ENCODE results near the gene ZNF407.

ZNF407 gene

DNA sequence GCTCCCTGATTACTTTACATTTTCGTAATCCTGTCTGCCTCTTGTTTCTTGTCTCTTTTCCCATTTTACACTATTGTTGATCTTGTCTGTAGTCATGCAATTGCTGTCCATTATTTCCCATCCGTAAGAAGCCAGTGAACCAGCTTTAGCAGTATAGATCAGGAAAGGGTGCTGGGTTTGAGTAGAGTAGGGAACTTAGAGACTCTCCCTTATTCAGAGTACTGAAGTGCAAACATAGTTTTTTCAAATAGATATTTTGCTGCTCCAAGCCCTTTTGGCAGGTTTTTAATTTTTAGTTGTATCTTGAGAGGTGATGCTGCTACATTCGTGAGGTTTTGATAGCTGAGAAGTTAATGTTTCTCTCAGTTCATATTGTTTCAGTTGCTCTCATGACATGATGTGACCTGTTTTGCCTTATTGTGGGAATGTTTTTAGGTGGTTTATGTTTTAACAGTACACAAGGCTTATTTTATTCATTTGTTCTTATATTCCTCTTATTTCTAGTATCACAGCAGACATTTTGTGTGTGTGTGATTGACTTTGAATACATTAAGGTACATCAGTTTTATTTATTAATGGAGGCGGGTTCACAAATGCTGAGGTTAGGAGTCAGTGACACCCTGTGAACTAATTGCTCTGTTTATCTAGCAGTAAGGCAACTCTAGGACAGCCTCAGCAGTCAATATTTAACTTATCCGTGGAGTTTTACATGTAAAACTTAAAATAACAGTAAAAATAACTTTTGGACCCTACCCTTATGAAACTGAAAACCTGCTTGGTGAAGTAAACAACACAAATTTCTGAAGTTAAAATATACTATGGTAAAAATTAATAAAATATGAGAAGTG lies 118.4 kb downstream of the ZNF407 start:
- in situ Hi-C loops (cut with HindIII; ENCODE audit: low sequenced_read_pairs): no loop called here

- in situ Hi-C loops (cut with HindIII; ENCODE audit: low sequenced_read_pairs): no loop called here
Measured at GRCh38 chr18:74718312-74718711, 120.6 kb downstream of the ZNF407 start.

GRCh38 chr18:74722237-74722636 lies 124.6 kb downstream of the ZNF407 start:
- in situ Hi-C loops (cut with HindIII; ENCODE audit: low sequenced_read_pairs): loop anchor here (5.0 kb wide), 1 partner anchor 75 kb away; no protein-coding TSS in a partner anchor

- in situ Hi-C loops (cut with HindIII; ENCODE audit: low sequenced_read_pairs): loop anchor here (5.0 kb wide), 1 partner anchor 73 kb away; no protein-coding TSS in a partner anchor
Measured at GRCh38 chr18:74724186-74724585, 126.5 kb downstream of the ZNF407 start.

DNA sequence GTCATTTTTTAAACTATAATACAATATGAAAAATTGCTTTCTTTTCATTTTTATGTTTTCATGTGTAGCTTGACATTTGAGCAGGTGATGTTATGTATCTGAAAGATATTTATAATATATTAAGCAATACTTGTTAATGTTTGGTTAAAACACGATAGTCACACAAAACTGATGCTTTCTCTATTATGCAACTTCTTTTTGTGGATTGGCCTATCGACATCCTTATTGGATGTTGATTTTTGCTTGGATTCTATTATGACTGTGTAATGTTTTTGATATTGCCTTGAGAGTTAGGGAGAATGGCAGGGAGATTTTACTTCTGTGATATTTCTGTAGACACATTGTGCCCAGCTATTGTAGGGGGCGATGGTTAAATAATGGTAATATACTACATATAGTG lies 128.0 kb downstream of the ZNF407 start:
- in situ Hi-C loops (cut with HindIII; ENCODE audit: low sequenced_read_pairs): no loop called here

GRCh38 chr18:74728586-74728985 lies 130.9 kb downstream of the ZNF407 start:
- in situ Hi-C loops (cut with HindIII; ENCODE audit: low sequenced_read_pairs): no loop called here

DNA sequence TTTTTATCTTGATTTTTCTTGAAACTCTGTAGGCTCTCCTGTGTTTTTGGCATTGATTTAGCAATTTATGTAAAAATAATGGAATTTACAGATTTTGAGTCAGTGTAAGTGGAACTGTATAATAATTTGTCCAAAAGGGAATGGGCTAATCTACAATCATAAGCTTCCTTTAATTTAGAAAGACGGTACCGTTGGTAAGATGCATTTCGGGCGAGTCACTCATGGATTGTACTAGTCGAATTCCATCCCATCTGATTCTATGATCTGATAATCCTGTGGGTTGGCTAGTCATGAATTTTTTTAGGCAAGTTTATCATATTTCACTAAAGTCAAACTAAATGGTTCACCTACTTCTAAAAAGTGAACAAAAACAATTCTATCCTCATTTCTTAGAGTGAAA lies 133.4 kb downstream of the ZNF407 start:
- in situ Hi-C loops (cut with HindIII; ENCODE audit: low sequenced_read_pairs): no loop called here

GRCh38 chr18:74732380-74732779 lies 134.7 kb downstream of the ZNF407 start:
- in situ Hi-C loops (cut with HindIII; ENCODE audit: low sequenced_read_pairs): no loop called here

DNA sequence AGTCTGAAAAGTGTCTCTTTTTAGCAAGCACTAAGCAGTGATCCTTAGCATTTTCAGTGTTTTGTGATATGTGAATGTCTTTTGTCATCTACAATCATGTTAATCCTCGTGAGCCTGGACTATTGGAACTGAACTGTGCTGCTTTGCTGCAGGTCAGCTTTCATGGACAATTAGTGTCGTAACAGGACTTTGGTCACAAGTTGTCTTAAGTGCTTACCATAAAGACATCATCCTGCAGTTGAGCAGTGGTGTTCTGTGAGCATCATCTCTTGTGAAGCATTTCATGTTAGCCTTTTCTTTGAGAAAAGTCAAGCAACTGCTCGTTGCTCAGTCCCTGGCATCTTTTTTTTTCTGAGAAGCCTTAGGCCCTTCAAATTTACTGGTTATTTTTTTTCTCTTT lies 135.9 kb downstream of the ZNF407 start:
- in situ Hi-C loops (cut with HindIII; ENCODE audit: low sequenced_read_pairs): no loop called here

DNA sequence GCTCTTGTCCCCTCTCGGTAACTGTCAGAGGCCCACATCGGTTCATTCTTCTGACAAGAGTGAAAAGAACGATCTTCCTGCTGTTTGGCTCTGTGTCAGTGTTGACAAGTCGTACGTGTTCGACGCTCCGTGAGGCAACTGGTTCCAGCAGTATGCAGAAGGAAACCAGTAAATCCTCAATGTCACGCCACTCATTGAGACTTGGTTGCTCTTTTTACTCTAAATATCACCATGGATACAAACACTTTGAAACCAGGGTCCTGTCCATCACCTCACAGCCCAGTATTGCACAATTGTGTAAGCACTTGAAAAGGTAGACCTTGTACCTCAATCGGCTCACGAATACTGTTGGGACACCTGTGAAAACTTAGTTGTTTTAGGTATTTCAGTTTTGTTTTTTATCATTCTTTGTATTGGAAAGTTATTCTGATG lies 136.4 kb downstream of the ZNF407 start:
- in situ Hi-C loops (cut with HindIII; ENCODE audit: low sequenced_read_pairs): no loop called here

- in situ Hi-C loops (cut with HindIII; ENCODE audit: low sequenced_read_pairs): no loop called here
Measured at GRCh38 chr18:74739926-74740325, 142.3 kb downstream of the ZNF407 start.

DNA sequence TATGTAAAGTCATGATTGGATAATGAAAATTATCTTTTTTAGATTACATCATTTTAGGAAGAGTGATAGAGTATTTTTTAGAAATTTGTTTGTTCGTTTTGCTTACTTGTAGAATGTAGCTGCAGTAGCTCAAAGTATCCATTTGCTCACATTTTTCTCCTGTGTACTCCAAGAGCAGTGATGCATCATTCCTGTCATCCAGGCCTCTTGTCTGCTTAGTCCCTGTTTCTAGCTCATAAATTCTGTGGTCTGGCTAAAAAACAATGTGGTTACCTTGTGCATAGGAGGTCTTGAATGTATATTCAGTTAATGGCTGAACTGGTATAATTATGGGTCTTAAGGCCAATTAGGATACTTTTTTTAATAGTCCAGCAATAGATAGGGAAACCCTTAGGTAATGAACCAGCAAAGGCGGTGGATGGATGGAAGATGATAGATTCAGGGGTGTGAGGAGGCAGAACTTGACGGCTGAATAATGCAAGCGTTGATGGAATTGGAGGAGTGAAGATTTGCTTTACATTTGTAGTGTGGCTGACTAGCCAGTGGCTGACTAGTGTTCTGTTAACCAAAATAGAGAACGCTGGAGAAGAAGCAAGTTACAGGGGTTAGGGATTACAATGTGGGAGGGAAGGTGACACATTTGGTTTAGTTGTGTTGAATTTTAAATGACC lies 145.0 kb downstream of the ZNF407 start:
- in situ Hi-C loops (cut with HindIII; ENCODE audit: low sequenced_read_pairs): no loop called here

GRCh38 chr18:74745633-74746403 lies 148.1 kb downstream of the ZNF407 start:
- in situ Hi-C loops (cut with HindIII; ENCODE audit: low sequenced_read_pairs): no loop called here

DNA sequence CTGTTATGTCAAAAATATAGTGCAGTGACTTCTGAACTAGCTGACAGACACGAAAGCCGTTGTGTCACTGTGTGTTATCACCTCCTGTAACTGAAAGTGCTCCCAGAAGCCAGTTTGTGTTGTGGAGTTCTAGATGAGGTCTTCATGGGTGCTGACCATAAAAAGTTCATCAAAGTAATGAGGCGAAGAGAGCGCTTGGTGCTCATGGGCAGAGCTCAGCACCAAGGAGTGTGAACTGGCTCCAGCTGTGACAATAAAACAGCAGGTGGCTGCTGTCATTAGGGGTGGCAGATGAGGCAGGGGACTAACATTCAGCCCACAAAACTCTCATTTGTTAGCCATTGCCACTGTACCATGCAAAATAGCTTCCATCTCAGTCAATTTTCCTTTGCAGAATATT lies 151.1 kb downstream of the ZNF407 start:
- in situ Hi-C loops (cut with HindIII; ENCODE audit: low sequenced_read_pairs): no loop called here

DNA sequence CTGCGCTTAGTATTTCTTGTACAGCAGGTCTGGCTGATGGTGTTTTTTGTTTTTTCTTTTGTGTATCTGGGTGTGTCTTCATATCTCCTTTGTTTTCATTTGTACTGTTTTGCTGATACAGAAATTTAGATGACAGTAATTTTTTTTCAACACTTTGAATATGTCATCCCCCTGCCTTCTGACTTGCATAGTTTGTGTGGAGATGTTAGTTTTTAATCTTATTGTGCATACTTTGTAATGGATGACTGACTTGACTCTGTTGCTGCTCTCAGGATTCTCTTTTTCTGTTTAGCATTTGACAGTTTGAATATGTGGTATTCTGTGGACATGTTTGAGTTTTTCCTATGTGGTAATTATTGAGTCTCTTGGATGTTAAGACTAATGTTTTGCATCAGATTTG lies 161.3 kb downstream of the ZNF407 start:
- in situ Hi-C loops (cut with HindIII; ENCODE audit: low sequenced_read_pairs): no loop called here

- in situ Hi-C loops (cut with HindIII; ENCODE audit: low sequenced_read_pairs): no loop called here
Measured at GRCh38 chr18:74760026-74760425, 162.4 kb downstream of the ZNF407 start.

DNA sequence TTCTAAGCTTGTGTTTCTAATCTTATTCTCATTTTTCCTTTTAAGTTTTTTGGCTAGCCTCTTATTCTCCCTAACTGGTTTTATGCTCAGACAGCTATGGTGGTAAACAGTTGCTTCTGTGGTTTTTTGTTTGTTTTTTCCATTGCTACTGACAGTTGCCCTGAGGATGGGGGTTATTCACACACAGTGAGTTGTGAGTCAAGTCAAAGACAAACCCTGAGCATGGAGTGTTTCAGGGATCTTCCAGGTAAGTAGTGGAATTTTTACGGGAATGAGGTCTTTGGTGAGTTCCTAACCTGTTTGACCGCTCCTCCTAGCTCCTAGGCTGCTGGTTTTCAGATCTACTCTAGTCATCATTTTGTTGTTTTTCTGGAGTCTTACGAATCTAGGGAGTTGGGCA lies 162.8 kb downstream of the ZNF407 start:
- in situ Hi-C loops (cut with HindIII; ENCODE audit: low sequenced_read_pairs): no loop called here

GRCh38 chr18:74766251-74766650 lies 168.6 kb downstream of the ZNF407 start:
- in situ Hi-C loops (cut with HindIII; ENCODE audit: low sequenced_read_pairs): no loop called here

DNA sequence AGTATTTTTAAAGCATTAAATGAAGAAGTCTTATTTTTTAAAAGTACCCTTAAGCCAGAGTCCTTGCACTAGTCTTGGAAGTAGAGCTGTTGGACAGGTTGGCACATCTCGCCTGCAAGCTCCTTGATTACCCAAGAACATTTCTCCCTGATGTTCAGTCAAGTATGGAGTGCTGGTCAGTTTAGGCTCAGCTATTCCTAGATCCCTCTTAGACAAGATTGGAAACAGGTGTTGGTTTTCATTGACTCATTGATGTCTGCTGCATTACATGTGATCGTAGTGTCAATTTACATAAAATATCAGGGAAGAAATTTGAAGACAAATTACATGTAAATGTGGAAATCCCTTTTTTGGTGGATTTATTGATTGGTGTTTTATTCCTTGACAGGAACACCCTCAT lies 170.4 kb downstream of the ZNF407 start:
- in situ Hi-C loops (cut with HindIII; ENCODE audit: low sequenced_read_pairs): no loop called here

GRCh38 chr18:74773171-74773624 lies 175.5 kb downstream of the ZNF407 start:
- in situ Hi-C loops (cut with HindIII; ENCODE audit: low sequenced_read_pairs): no loop called here

- in situ Hi-C loops (cut with HindIII; ENCODE audit: low sequenced_read_pairs): no loop called here
Measured at GRCh38 chr18:74774486-74774885, 176.8 kb downstream of the ZNF407 start.
